Measurements from ENCODE around the gene ZBTB5.

The ZBTB5 gene

DNA sequence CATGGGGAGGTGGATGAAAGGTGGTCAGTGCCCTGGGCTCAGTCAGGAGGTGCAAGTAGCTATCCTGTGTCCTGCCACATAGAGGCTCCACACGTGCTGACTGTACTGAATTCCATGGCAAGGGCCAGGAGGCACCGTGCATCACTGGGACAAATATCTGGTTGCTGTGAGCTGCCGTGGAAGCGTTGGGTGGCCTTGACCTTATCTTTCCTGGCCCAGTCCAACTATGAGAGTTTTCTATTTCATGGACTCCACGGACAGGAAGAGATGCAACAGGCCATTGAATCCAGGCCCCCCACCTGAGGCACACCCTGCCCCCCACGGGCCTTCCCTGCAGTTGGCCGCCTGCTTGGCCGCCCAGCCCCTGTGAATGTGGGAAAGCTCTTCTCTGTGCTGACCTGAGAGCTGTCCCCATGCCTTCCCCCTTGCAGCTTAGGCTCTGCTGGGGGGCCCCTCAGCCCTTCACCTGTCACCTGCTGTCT is 41.0 kb downstream of the ZBTB5 start:
- no peak for DNase-seq (ENCODE audit: low read depth, low spot score)

DNA sequence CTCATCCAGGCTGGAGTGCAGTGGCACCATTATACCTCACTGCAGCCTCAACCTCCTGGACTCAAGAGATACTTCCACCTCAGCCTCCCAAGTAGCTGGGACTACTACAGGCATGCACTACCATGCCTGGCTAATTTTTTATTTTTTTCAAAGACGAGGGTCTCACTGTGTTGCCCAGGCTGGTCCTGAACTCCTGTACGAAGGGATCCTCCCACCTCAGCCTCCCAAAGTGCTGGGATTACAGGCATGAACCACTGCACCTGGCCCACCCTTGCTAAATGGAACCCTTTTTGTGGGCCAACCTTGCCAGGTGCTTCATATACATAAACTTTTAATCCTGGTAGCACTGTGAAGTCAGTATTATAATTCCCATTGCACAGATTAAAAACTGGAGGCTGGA is 41.7 kb downstream of the ZBTB5 start:
- DNase-seq (ENCODE audit: low read depth, low spot score): no peak

DNA sequence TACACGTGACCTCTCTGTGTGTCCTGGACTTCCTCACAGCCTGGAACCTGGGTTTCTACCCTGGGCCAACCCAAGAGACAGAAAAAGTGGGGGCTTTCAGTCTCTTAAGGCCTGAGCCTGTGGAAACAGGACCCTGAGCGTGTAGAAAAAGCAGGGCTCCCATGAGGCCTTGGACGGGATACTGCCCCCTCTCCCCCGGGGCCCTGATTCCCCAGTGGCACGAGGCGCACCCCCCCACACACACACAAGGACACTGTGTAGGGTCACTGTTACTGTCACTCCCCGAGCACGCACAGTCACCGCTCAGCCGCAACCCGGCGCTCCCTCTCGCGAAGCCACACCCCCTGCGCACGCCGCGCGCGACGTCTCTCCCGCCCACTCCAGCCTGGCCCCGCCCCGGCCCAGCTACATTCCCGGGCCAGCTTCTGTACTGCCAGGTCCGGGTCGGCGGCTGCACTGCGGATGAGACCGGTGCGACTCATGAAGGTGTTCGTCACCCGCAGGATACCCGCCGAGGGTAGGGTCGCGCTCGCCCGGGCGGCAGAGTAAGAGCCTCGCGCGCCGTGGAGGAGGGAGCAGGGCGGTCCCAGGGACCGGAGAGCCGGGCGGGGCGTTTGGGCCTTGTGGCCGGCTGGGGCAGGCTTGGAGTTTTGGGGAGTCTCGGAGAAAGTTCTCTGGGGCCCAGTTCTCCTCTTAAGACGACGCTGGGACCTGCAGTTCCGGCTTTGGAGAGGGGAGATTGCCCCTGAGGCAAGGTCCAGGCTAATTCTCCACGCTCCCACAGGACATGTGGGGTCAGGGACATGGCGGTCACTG is 42.8 kb downstream of the ZBTB5 start, which contains the start of gene GRHPR:
Gene GRHPR, plus strand, starts transcription at position 408 of the 816 bp plus-strand sequence. Its CDS starts 55 bp downstream, at position 463.
- no peak for DNase-seq (ENCODE audit: low read depth, low spot score)

DNA sequence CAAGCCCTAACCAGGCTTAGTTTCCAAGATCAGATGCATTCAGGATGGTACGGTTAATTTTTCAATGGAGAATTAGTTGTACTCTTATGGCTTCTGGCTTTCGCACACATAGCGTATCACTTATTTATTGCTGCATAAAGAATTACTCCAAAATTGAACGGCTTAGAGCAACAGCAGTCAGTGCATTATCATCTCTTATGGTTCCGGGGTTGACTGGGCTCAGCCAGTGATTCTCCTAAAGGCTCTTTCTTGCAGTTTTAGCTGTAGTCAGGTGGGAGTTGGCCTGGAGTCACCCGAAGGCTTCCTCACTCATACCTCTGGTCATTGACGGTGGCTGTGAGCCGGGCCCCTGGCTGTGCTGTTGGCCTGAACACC is 43.3 kb downstream of the ZBTB5 start:
- DNase-seq (ENCODE audit: low read depth, low spot score): no peak

DNA sequence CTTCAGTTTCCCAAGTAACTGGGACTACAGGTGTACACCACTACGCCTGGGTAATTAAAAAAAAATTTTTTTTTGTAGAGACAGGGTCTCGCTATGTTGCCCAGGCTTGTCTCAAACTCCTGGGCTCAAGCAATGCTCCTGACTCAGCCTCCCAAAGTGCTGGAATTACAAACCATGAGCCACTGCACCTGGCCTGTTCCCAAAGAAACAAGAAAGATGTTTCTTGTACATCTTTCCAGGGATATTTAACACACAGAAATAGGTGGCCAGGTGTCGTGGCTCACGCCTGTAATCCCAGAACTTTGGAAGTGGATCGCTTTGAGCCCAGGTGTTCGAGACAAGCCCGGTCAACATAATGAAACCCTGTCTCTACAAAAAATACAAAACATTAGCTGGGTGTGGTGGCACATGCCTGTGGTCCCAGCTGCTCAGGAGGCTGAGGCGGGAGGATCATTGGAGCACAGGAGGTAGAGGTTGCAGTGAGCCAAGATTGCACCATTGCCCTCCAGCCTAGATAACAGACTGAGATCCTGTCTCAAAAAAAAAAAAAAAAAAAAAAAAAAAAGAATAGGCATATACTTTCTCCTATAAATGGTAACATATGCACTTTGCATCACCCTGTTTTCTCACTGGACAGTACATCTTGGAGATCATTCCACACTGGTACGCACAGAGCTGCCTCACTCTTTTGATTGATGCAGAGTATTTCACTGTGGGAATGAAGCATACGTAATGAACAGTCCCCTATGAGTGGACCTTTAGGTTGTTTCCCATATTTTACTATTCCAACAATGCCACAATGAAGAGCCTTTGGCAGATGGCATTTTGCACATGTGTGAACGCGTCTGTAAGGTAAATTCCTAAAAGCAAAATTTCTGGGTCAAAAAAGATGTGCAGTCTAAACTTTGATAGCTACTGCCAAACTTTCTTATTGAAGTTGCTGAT is 44.7 kb downstream of the ZBTB5 start:
- no peak for DNase-seq (ENCODE audit: low read depth, low spot score)

DNA sequence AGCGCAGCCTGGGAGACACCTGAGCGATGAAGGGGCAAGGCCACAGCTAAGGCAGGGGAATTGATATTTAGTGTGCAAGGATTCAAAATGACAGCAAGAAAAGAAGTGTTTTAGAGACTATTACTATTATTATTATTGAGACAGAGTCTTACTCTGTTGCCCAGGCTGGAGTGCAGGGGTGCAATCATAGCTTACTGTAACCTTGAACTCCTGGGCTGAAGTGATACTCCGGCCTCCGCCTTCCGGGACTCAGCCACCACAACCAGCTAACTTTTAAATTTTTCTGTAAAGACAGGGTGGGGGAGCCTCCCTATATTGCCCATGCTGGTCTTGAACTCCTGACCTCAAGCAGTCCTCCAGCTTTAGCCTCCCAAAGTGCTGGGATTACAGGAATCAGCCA is 46.0 kb downstream of the ZBTB5 start:
- DNase-seq (ENCODE audit: low read depth, low spot score): no peak

DNA sequence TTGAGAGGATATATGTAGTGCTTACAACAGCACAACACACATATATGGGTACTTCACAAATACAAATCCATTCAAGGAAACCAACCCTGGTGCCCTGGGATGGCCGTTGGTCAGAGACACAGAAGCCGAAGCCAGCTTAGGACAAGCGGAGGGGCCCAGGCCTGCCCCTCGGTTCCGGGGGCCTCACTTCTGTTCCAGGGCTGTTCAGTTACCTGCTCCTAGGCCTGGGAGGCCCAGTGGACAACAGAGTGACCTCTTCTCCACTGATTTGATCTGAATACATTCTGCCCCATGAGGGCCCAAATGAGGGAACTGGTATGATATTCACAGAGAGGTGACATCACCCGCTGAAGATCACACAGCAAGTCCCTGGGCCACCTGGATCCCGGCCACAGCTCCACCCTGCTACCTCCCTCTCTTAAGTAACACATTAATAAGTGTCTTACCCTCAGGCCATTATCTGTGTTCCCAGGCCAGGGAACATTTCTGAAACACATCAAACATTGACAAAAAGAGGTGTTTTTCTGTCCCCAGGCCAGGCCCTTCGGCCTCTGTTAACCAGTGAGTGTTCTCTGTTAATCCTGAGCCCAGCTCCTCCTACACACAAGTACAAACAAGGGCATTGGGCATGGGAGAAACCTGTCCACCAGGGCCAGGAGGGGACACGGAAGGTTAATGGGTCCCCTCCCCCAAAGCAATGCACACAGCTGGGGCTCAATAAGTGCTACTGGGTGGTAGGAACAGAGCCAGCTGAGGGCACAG is 47.2 kb downstream of the ZBTB5 start:
- no peak for DNase-seq (ENCODE audit: low read depth, low spot score)

DNA sequence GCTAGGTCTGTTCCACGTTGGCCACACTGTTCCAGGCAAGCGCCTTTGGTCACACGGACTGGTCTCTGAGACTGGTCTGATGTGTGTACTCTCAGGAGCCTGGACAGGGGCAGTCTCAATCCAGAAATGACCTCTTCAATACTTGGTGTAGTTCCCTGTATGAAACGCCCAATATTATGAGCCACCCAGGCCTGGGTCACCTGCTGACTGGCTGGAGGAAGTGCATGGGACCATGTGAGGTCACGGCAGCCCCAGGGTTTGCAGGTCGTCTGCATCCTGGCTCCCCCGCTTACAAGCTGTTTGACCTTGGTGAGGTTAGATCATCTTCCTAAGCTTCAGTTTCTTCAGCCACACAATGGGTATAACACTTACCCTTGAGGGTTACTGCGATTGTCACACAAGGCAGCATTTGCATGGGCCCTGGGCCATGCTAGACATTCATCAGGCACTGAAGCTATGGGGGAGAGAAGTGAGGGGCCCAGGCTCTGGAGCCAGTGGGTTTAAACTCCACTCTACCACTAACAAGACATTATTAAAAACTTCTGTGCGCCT is 47.9 kb downstream of the ZBTB5 start:
- no peak for DNase-seq (ENCODE audit: low read depth, low spot score)

DNA sequence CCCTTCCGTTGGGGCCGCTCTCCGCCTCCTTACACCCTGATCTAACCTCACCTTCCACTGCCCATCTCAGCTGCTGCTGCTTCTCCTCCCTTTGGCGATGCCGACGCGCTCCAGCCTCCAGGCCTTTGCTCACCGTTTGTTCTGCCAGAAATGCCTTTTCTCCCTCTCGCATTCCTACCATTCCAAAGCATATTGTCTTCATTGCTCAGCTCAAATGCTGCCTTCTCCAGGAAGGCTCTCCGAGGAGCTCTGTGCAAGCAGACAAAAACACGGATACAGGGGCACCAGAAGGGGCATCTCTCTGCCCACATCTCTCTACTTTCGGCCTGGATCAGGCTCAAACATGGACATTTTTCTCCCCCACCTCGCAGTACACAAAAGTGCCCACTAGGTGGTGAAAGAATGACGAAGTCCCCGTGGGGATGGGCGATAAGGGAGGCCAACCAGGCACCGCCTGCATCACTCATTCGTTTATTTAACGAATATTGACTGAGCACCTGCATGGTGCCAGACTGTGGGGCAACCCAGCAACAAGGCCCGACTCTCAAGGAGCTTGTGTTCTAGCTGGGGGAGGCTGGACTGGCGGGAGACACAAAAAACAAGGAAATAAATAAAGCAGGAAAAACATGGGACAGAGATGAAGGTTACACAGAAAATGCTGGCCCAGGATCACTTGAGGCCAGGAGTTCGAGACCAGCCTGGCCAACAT is 50.1 kb downstream of the ZBTB5 start:
- DNase-seq (ENCODE audit: low read depth, low spot score): no peak

DNA sequence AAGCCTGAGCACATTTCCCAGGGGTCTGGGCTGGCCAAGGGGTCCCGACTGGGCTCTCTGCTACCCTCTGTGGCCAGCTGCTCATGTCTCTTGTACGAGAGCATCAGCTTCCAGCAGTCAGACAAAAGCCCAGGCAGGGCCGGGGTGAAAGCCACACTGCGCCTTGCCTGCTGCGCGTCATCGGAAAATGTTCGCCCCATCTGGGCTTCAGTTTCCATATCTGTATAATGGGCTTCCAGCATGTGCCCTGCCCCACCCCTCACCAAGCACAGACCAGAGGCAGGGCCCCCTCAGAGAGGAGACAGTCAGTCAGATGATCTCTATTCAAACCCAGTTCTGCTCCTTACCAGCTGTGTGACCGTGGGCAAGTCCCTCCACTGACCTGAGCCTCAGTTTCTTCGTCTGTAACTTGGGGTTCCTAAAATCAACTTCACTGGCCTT is 50.7 kb downstream of the ZBTB5 start:
- no peak for DNase-seq (ENCODE audit: low read depth, low spot score)

DNA sequence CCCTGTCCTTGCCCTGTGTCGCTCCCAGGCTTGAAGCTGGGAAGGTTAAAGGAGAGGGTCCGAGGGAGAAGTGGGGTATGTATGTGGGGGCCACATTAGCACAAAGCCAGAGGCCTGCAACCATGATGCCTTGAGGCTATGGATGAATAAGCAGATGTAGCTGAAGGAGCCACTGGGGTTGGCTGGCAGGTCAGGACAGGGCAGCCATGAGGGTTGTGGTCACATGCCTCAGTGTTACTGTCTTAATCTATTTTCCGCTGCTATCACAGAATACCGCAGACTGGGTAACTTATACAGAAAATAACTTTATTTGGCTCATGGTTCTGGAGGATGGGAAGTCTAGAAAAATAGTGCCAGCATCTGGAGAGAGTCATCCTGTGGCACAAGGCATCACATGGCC is 51.9 kb downstream of the ZBTB5 start:
- DNase-seq (ENCODE audit: low read depth, low spot score): no peak

DNA sequence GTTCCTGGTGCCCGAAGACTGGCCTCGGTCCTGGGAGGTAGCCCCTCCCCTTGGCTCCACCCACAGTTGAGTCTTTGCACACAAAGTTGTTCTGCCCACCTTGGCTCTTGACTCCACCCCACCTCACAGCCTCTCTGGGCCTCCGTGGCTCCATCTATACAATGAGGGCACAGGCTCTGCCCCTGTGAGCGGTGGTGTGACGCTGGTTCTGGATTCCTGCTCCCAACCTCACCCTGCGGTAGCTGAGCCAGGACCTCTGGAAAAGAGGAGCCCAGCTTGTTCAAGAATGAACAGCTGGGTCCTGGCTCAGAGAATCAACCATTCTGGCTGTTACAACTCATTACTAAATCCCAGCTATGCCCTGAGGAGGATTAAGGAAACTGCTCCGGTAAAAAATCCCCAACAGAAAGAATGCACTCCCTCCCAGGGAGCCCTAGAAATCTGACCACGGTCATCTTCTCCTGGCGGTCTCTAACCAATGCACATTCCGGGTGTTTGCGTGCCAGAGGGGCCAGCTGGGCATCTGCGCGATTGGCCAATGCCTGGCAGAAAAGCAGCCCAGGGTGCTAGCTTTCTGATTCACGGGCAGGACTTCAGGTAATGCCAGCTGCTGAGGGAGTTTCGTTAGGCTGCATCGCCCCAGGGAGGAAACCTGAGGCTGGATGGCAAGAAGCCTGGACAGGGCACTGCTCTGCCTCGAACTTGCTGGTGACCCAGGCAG is 52.7 kb downstream of the ZBTB5 start:
- no peak for DNase-seq (ENCODE audit: low read depth, low spot score)

DNA sequence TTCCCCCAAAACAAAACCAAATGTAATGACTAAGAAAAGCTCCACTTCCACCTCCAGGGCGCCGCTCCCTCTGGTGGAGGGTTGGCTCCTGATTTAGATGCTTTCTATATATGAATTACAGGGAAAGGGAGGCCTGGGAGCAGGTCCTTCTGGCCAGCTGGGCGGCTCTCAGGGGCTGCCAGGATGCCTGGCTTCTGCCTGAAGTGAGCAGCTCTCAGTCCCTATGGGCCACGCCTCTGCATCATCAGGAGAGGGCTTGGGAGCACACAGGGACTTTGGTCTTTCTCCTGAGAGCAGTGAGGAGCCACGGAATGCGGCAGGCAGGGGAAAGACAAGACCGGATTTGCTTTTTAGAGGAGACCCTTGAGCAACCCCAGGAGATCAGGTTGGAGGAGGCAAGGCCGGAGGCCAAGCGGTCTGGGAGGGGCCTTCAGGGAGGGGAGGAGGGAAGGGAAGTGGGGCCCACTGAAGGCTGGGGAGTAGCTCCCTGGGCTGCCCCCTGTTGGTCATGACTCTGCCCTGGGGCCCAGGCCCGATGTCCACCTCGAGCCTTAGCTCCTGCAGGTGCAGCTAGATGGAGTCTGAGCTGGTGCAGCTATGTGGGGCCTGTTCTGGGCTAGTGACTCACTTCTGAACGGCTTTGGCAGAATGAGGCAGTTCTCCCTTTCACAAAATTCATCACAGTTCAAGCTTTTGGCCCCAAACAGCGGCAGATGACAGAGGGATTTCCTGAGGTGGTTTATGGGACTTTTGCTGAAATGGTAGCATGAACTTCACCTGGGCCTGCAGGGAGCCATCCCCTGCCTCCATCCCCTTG is 54.1 kb downstream of the ZBTB5 start:
- DNase-seq (ENCODE audit: low read depth, low spot score): no peak

DNA sequence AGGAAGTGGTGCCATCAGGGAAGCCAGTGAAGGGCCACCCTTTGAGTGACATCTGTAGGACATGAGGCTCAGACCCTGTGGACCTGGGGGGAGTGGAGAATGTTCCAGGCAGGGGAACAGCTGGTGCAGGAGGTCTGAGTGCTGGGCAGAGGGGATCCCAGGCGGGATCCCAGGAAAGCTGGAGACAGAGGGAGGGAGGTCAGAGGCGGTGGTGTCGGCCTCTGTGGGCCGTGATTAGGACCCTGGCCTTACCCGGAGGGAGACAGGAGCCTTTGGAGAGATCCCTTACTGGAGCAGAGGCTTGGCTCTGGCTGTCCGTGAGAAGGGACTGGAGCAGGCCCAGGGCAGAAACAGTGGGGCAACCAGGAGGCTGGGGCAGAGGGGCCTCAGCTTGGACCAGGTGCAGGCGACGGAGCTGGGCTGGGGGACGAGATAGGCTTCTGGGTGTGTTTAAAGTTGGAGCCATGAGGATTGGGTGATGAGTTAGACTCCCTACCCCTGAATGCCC is 54.8 kb downstream of the ZBTB5 start:
- no peak for DNase-seq (ENCODE audit: low read depth, low spot score)

DNA sequence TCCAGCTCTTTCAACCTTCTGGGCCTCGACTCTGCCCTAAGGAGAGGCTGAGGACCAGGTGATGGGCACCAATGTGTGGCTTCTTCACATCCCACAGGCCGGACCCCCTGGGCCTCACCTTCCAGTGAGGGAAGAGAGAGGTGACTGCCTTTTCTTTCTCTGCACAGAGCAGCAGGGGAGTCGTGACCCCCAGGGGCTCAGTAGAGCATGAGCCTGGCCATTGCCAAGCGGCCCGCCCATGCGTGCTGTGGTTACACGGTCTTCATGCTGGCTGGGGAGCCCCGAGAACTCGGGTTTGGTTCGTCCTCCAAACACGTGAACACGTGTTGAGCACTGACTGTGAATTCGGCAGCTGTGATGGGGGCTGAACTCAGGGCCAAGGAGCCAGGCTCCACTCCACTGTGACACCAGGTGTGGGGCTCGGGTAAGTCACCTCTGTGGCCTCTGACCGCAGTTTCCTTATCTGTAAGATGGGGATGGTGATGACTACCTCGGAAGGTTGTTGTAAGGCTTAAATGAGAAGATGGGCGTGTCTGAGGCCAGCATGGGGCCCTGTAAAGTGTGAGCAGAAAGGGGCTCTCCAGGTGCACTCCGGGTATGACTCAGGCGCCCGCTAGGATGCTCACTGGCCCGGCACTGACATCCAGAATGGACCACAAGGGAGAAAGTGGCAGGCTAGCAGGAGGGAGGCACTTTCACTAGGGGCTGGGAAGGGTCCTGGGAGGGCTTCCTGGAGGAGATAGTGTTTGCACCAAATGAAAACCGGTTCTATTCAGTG is 56.1 kb downstream of the ZBTB5 start:
- DNase-seq (ENCODE audit: low read depth, low spot score): no peak

DNA sequence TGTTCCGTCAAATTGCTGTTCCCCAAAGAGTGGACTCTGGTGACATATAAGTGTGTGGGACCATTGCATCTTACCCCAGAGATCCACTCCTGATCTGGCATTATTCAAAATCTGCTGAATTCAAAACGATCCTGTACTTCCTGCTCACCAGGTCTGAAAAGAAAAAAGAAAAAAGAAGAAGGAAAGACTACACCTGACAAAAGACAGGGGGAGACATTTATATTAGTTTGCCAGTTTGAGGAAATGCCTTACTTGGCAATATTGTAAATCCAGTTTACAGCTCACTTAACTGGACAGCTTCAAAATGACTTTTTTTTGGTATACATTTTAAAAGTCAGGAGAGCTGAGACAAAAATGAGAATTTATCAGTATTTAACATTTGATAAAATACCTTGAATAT is 57.8 kb downstream of the ZBTB5 start:
- DNase-seq (ENCODE audit: low read depth, low spot score): no peak

DNA sequence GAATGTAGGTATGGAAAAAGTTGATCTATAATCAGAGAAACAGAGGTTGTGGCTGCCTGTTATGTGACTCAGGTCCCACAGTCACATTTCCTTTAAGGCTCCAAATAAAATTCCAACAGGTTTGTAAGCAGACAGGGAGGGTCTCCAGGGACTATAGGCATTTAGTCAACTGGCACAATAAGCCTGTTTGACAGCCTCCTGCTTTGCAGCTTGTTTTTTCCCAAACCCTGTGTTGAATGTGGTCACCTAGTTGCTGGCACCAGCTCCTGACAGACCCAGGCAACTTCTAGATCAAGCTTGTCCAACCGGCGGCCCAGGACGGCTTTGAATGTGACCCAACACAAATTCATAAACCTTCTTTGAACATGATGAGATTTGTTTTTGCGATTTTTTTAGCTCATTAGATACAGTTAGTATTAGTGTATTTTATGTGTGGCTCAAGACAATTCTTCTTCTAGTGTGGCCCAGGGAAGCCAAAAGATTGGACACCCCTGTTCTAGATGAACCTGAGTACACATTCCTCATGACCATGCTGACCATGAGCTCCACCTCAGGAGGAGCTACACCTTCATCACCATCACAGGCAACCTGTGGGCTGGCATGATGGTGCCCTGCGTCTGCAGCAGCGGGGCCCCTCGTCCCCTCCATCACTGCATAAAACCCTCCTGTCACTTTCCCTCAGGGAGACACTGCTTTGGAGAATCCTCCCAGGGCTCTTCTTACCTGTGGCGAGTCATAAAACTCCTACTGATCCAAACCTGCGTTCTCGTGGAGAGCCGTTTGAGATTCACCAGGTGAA is 58.4 kb downstream of the ZBTB5 start:
- no peak for DNase-seq (ENCODE audit: low read depth, low spot score)
